Endometrium (tissue), 2 donors: ENCODE measurements around the gene FAM204A.

Experiments used
- FAIRE-seq: peaks from 2 replicates; lab custom pipeline; 2012; peaks lifted over from hg19 to GRCh38; lab: Jason Lieb, UNC
- donor health status: control.
- donor health status: control.

Gene FAM204A

DNA sequence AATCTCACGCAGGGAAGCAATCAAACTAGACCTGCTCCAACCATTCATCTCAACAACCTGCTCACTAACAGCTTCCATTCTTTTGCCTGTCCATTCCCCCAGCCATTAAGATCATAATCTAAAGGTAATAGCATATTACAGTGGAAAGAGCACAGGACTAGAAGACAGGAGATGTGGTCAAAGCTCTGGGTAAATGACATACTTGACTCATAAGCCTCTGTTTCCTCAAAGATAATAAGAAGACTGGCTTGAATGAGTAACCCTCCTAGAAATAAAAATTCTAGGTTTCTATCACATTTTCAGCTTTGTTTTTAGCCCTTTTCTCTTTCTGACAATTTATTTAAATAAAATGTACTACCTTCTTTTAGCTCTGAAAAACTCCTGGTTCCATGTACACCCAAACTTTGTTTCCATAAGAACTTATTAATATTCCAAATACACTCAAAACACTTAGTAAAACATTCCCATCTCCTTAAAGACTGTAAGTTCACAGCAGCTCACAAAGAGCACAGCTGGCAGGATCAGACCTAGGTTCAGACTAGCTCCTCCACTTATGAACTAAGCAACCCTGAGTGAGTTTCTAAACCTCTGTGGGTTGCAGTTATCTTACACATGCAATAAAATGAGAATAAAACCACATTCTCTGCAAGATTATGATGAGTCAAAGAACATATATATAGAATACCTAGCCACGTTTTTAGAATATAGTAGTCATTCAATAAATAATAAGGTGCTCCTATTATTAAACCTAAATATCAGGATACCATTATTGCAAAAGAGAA is 11.6 kb downstream of the FAM204A start:
- FAIRE-seq: no peak

- FAIRE-seq: no peak
These were observed 18.0 kb downstream of the FAM204A start for GRCh38 chr10:118324140-118324539.

GRCh38 chr10:118321724-118322575 is 20.2 kb downstream of the FAM204A start:
- no peak for FAIRE-seq

- no peak for FAIRE-seq
These were observed 26.5 kb downstream of the FAM204A start for GRCh38 chr10:118315629-118316028.

- no peak for FAIRE-seq
These were observed 27.2 kb downstream of the FAM204A start for GRCh38 chr10:118314882-118315281.

- no peak for FAIRE-seq
These were observed 30.6 kb downstream of the FAM204A start for GRCh38 chr10:118311505-118311904.

DNA sequence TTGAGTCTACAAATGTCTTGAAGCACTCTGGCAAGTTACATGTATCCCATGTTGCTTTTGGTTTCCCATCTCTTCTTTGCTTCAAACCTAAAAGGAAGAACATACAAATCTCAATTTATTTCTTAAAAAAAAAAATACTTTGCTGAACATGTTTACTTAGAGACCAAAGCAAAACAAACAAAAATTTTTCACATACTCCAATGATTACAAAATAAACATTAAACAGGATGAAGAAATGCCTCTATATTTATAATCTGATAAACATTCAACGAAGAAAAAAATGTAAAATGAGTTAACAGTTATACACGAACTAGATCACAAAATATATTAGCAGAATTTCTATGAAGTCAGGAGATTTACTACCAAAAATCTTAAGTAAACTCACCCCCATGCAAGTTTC is 31.3 kb downstream of the FAM204A start:
- FAIRE-seq: peak; percentile 87

- FAIRE-seq: peak; percentile 41
These were observed 32.2 kb downstream of the FAM204A start for GRCh38 chr10:118309911-118310310.

DNA sequence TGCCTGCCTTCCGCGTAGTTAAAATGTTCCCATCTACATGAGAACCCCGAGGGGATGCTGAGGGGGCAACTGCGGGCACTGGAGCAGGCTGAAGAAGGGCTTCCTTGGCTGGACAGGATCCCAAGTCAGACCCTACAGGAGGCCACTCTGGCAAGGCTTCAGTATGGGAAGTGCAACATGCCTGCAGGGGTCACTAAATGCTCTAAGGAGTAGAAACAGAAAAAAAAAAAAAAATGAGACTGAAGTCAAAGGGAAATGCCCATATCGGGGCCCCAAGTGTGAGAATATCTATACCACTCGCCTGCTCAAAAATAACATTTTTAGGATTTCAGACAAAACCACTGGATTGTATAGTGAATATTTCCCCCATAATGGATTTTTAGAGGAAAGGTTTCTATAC is 33.5 kb downstream of the FAM204A start:
- FAIRE-seq: no peak

GRCh38 chr10:118307859-118308258 is 34.3 kb downstream of the FAM204A start:
- no peak for FAIRE-seq

- no peak for FAIRE-seq
These were observed 34.9 kb downstream of the FAM204A start for GRCh38 chr10:118307220-118307619.

- FAIRE-seq: no peak
These were observed 36.4 kb downstream of the FAM204A start for GRCh38 chr10:118305730-118306129.

GRCh38 chr10:118304521-118304920 is 37.6 kb downstream of the FAM204A start:
- no peak for FAIRE-seq

- FAIRE-seq: no peak
These were observed 40.9 kb downstream of the FAM204A start for GRCh38 chr10:118301211-118301610.

- FAIRE-seq: no peak
These were observed 41.8 kb downstream of the FAM204A start for GRCh38 chr10:118300320-118300719.

- FAIRE-seq: no peak
These were observed 43.3 kb downstream of the FAM204A start for GRCh38 chr10:118298787-118299186.

- FAIRE-seq: no peak
These were observed 51.0 kb downstream of the FAM204A start for GRCh38 chr10:118291122-118291521.

GRCh38 chr10:118290471-118290995 is 51.6 kb downstream of the FAM204A start:
- no peak for FAIRE-seq

DNA sequence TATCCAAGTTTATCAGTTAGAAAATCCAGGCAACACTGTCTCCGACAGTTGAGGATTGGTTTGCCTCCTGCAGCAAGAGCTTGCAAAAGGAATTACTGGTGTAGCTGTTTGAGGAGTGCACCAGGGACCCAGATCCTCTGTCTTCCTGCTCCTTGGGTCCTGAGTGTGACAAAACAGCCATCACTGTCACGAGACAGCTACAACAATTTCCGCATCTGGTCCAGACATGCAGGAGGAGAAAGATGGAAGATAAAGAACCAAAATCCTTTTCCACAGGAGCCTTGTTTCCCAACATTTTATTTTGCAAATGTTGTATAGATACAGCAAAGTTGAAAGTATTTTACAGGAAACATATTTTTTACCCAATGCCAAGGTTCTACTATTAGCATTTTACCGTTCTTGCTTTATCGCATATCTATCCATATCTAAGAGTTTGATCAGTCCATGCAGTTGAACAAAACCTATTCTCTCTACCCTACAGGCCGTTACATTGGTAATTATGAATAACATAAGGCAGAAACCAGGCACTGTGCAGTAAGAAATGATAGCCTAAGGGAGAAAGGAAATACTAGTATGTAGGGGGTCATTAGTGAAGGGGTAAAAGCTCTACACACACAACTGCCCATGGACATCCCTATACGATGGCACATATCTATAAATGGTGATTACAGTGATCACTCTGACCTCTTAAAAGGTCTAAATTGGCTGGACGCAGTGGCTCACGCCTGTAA is 54.9 kb downstream of the FAM204A start:
- no peak for FAIRE-seq

GRCh38 chr10:118286051-118286838 is 55.9 kb downstream of the FAM204A start:
- FAIRE-seq: no peak

GRCh38 chr10:118282670-118283069 is 59.5 kb downstream of the FAM204A start:
- FAIRE-seq: no peak

DNA sequence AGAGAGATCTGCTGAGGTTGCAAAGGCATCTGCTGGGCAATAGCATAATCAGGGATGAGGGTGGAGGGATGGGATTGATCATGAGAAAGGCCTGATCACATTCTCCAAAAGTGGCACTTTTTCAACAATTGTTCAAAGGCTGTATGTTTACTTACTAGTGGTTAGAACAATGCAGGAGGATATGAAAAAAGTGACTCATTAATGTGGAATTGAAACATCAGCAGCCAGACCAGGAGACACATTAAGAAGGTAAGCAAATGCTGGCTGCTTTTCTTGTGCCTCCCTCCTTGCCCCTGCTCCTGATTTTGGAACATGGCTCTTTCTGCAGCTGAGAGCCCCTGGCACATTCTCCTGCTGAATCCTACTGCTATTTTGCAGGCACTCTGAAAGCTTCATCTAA is 63.5 kb downstream of the FAM204A start:
- no peak for FAIRE-seq
